H1 (cell line): Measurements from ENCODE around the gene ABHD12.

Experiments
- BRCA1 ChIP-seq: IDR thresholded peaks from 2 replicates; pipeline ENCODE4 v1.6.1; 2012; ENCODE audit warnings: low read depth, low read length, improper control_type of control experiment
- EZH2 ChIP-seq: fragments of 200-600 bp; sonication (generic); IDR thresholded peaks from 2 replicates; pipeline ENCODE4 v1.7.1; 2012; ENCODE audit warnings: low read depth, mild to moderate bottlenecking, moderate library complexity, low read length, inconsistent platforms; ENCODE audit not compliant: severe bottlenecking
- RXRA ChIP-seq: IDR thresholded peaks from 2 replicates; pipeline ENCODE4 v1.6.1; 2011; ENCODE audit warnings: low read depth, mild to moderate bottlenecking, low read length, moderate library complexity; ENCODE audit not compliant: insufficient read depth
- SIN3A ChIP-seq, 2 experiments: IDR thresholded peaks in 1 of 2; conservative IDR thresholded peaks in 1 of 2; 2 replicates each; pipeline ENCODE4 v1.6.1; 2011 to 2012; ENCODE audit warnings: low read length in 2 of 2, improper control_type of control experiment in 1 of 2, low read depth in 1 of 2, mild to moderate bottlenecking in 1 of 2
- TEAD4 ChIP-seq: IDR thresholded peaks from 2 replicates; pipeline ENCODE4 v1.6.1; 2012; ENCODE audit warnings: low read depth, low read length, inconsistent platforms, mixed read lengths
- TF ChIP-seq, protein P1 (sequence below), 3 experiments: IDR thresholded peaks; 1 replicate in 2 of 3; 2 replicates in 1 of 3; pipeline versions ENCODE4 v1.5.1 to v1.6.1; 2011; ENCODE audit warnings: low read length in 3 of 3, mild to moderate bottlenecking in 3 of 3, inconsistent platforms in 2 of 3, low read depth in 1 of 3, moderate library complexity in 1 of 3; ENCODE audit not compliant: insufficient read depth in 1 of 3; ENCODE audit errors: control extremely low read depth in 1 of 3
- TF ChIP-seq, protein P2 (sequence below): IDR thresholded peaks from 2 replicates; pipeline ENCODE4 v1.6.1; 2011; ENCODE audit warnings: low read length, improper control_type of control experiment

DNA sequence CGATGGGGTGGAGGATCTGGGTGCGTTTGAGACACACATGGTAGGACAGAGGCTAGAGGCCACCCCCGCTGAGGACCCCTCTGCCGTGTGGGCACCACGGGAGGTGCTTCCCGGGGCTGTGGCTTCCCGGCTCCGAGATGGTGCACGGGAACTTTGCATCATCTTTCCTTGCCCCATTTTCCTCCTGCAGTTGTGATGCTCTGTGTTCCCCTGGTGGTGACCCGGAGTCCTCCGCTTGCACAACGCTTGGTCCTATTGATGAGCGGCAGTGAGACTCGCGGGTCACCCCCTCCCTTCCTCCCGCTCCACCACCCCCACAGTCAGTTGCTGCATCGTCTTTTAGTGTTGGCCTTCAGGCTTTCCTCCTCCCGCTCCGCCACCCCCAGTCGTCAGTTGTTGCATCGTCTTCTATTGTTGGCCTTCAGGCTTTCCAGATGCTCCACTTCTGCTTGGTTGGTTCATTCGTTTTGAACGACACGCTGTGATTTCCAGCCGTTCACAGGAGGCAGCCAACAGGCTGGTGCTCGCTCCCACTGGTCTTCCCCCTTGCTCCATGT lies 105.5 kb downstream of the ABHD12 start:
- TF ChIP-seq, protein P1, sequence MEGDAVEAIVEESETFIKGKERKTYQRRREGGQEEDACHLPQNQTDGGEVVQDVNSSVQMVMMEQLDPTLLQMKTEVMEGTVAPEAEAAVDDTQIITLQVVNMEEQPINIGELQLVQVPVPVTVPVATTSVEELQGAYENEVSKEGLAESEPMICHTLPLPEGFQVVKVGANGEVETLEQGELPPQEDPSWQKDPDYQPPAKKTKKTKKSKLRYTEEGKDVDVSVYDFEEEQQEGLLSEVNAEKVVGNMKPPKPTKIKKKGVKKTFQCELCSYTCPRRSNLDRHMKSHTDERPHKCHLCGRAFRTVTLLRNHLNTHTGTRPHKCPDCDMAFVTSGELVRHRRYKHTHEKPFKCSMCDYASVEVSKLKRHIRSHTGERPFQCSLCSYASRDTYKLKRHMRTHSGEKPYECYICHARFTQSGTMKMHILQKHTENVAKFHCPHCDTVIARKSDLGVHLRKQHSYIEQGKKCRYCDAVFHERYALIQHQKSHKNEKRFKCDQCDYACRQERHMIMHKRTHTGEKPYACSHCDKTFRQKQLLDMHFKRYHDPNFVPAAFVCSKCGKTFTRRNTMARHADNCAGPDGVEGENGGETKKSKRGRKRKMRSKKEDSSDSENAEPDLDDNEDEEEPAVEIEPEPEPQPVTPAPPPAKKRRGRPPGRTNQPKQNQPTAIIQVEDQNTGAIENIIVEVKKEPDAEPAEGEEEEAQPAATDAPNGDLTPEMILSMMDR (IDR thresholded peaks at IDR 0.05; ENCODE audit: control extremely low read depth in 1 of 3, insufficient read depth in 1 of 3, low read depth in 1 of 3, low read length in 3 of 3) = peak; percentile 15 to 34 (median 33); a peak in 3 of 4 replicates
- TF ChIP-seq EZH2 (no peak), SIN3A (conservative IDR thresholded peaks at IDR 0.05 in 1 of 2, IDR thresholded peaks at IDR 0.05 in 1 of 2; ENCODE audit: low read depth in 1 of 2, low read length in 2 of 2) (no peak), RXRA (no peak), BRCA1 (no peak), TEAD4 (no peak)
- TF ChIP-seq, protein P2, sequence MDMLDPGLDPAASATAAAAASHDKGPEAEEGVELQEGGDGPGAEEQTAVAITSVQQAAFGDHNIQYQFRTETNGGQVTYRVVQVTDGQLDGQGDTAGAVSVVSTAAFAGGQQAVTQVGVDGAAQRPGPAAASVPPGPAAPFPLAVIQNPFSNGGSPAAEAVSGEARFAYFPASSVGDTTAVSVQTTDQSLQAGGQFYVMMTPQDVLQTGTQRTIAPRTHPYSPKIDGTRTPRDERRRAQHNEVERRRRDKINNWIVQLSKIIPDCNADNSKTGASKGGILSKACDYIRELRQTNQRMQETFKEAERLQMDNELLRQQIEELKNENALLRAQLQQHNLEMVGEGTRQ = no peak
